Measurements from ENCODE around the gene GPRIN3.

GPRIN3 gene

GRCh38 chr4:89353514-89353913 lies 45.9 kb upstream of the GPRIN3 start:
- no peak overlapping the region for H3K27ac ChIP-seq (ENCODE audit: low read length)
- ATAC-seq (ENCODE audit: insufficient read depth, low read depth) (0 out of 3 replicates have a peak, but pooled peaks have one; percentile 27), DNase-seq (no peak)
- no peak overlapping the region for H3K4me3 ChIP-seq (ENCODE audit: low read depth in 1 of 2, low read length in 2 of 2)
- no peak overlapping the region for H3K4me2 ChIP-seq (ENCODE audit: insufficient read depth, low read length)
- H3K9me3 ChIP-seq (ENCODE audit: insufficient read depth, low read length, severe bottlenecking) = no peaks in the 10 kb centered on the region
- no peaks in the 10 kb centered on the region for H3K27me3 ChIP-seq (ENCODE audit: insufficient read depth, low read length, poor library complexity)
- H3K9ac ChIP-seq (ENCODE audit: low read depth, low read length) = no peak overlapping the region
- no peaks in the 10 kb centered on the region for H3K79me2 ChIP-seq (ENCODE audit: insufficient read depth, low read length)
- H3K36me3 ChIP-seq (ENCODE audit: insufficient read depth, low read length) = no peaks in the 10 kb centered on the region
- H3K4me1 ChIP-seq (ENCODE audit: insufficient read depth, low read length) = no peaks in the 10 kb centered on the region
- no peaks in the 10 kb centered on the region for H4K20me1 ChIP-seq (ENCODE audit: insufficient read depth, low read length)
- no peak overlapping the region for H2AFZ ChIP-seq (ENCODE audit: low read depth, low read length)
- TF ChIP-seq CTCF (IDR thresholded peaks at IDR 0.05; ENCODE audit: borderline replicate concordance, extremely low read depth, low read length, poor library complexity, severe bottlenecking) (no peak), EZH2 (IDR thresholded peaks at IDR 0.05; ENCODE audit: borderline replicate concordance, low read depth, low read length, severe bottlenecking) (no peak)

- no peak overlapping the region for H3K27ac ChIP-seq (ENCODE audit: low read length)
- no peaks in the 10 kb centered on the region for H3K36me3 ChIP-seq (ENCODE audit: insufficient read depth, low read length)
- DNase-seq (no peak), ATAC-seq (ENCODE audit: insufficient read depth, low read depth) (no peak)
- H3K9me3 ChIP-seq (ENCODE audit: insufficient read depth, low read length, severe bottlenecking) = no peaks in the 10 kb centered on the region
- H3K9ac ChIP-seq (ENCODE audit: low read depth, low read length) = no peak overlapping the region
- H3K4me2 ChIP-seq (ENCODE audit: insufficient read depth, low read length) = no peak overlapping the region
- no peak overlapping the region for H2AFZ ChIP-seq (ENCODE audit: low read depth, low read length)
- no peaks in the 10 kb centered on the region for H3K79me2 ChIP-seq (ENCODE audit: insufficient read depth, low read length)
- H3K4me1 ChIP-seq (ENCODE audit: insufficient read depth, low read length) = no peaks in the 10 kb centered on the region
- TF ChIP-seq EZH2 (IDR thresholded peaks at IDR 0.05; ENCODE audit: borderline replicate concordance, low read depth, low read length, severe bottlenecking) = no peak
- no peaks in the 10 kb centered on the region for H3K27me3 ChIP-seq (ENCODE audit: insufficient read depth, low read length, poor library complexity)
- H4K20me1 ChIP-seq (ENCODE audit: insufficient read depth, low read length) = no peaks in the 10 kb centered on the region
- no peak overlapping the region for H3K4me3 ChIP-seq (ENCODE audit: low read depth in 1 of 2, low read length in 2 of 2)
These were observed 44.9 kb upstream of the GPRIN3 start for GRCh38 chr4:89352541-89352940.

DNA sequence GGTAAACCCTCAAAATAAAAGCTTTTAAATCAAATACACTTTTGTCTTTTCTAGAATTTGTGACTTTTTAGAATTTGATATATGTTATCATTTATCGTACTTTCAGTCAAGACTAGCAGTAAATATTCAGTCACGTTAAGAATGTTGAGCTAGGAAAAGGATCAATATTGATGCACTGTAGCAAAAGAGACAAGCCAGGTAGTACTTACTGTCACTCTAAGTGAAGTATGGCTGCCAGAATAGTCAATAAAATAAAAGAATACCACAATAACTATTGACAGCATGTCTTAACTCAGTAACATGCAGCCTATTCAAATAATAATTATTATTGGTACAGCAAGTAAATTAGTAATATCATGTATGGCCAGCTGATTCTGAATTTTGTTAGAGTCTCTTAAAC lies 43.6 kb upstream of the GPRIN3 start:
- H3K9ac ChIP-seq (ENCODE audit: low read depth, low read length) = no peak overlapping the region
- ATAC-seq (ENCODE audit: insufficient read depth, low read depth) (no peak), DNase-seq (no peak)
- no peaks in the 10 kb centered on the region for H3K27me3 ChIP-seq (ENCODE audit: insufficient read depth, low read length, poor library complexity)
- TF ChIP-seq CTCF (IDR thresholded peaks at IDR 0.05; ENCODE audit: borderline replicate concordance, extremely low read depth, low read length, poor library complexity, severe bottlenecking) = no peak
- TF ChIP-seq EZH2 (IDR thresholded peaks at IDR 0.05; ENCODE audit: borderline replicate concordance, low read depth, low read length, severe bottlenecking) = no peak
- no peak overlapping the region for H3K27ac ChIP-seq (ENCODE audit: low read length)
- no peak overlapping the region for H3K4me3 ChIP-seq (ENCODE audit: low read depth in 1 of 2, low read length in 2 of 2)
- no peaks in the 10 kb centered on the region for H3K9me3 ChIP-seq (ENCODE audit: insufficient read depth, low read length, severe bottlenecking)
- no peak overlapping the region for H3K4me2 ChIP-seq (ENCODE audit: insufficient read depth, low read length)
- H3K4me1 ChIP-seq (ENCODE audit: insufficient read depth, low read length) = no peaks in the 10 kb centered on the region
- H3K79me2 ChIP-seq (ENCODE audit: insufficient read depth, low read length) = no peaks in the 10 kb centered on the region
- H2AFZ ChIP-seq (ENCODE audit: low read depth, low read length) = no peak overlapping the region
- no peaks in the 10 kb centered on the region for H3K36me3 ChIP-seq (ENCODE audit: insufficient read depth, low read length)
- no peaks in the 10 kb centered on the region for H4K20me1 ChIP-seq (ENCODE audit: insufficient read depth, low read length)

- ATAC-seq (ENCODE audit: insufficient read depth, low read depth) (no peak), DNase-seq (no peak)
- Histone ChIP-seq H3K4me1 (ENCODE audit: insufficient read depth, low read length) (no peaks in the 10 kb centered on the region), H3K9me3 (ENCODE audit: insufficient read depth, low read length, severe bottlenecking) (no peaks in the 10 kb centered on the region), H3K9ac (ENCODE audit: low read depth, low read length) (no peak overlapping the region), H3K27ac (ENCODE audit: low read length) (no peak overlapping the region), H3K4me2 (ENCODE audit: insufficient read depth, low read length) (no peak overlapping the region), H3K36me3 (ENCODE audit: insufficient read depth, low read length) (no peaks in the 10 kb centered on the region), H2AFZ (ENCODE audit: low read depth, low read length) (no peak overlapping the region), H3K27me3 (ENCODE audit: insufficient read depth, low read length, poor library complexity) (no peaks in the 10 kb centered on the region), H3K79me2 (ENCODE audit: insufficient read depth, low read length) (no peaks in the 10 kb centered on the region), H3K4me3 (ENCODE audit: low read depth in 1 of 2, low read length in 2 of 2) (no peak overlapping the region), H4K20me1 (ENCODE audit: insufficient read depth, low read length) (no peaks in the 10 kb centered on the region)
- TF ChIP-seq CTCF (IDR thresholded peaks at IDR 0.05; ENCODE audit: borderline replicate concordance, extremely low read depth, low read length, poor library complexity, severe bottlenecking) = no peak
- no peak for TF ChIP-seq EZH2 (IDR thresholded peaks at IDR 0.05; ENCODE audit: borderline replicate concordance, low read depth, low read length, severe bottlenecking)
These were observed 39.9 kb upstream of the GPRIN3 start for GRCh38 chr4:89347363-89348025.

Data from DND-41 (cell line).